ENCODE data around the gene RPLP2.

The RPLP2 gene

GRCh38 chr11:809287-810039 lies at the start of gene RPLP2:
Gene RPLP2, plus strand, starts transcription at chr11:809967. Its CDS starts 268 bp downstream, at chr11:810235.
- peak; percentile 99 for DNase-seq (ENCODE audit: low read depth, low spot score)

DNA sequence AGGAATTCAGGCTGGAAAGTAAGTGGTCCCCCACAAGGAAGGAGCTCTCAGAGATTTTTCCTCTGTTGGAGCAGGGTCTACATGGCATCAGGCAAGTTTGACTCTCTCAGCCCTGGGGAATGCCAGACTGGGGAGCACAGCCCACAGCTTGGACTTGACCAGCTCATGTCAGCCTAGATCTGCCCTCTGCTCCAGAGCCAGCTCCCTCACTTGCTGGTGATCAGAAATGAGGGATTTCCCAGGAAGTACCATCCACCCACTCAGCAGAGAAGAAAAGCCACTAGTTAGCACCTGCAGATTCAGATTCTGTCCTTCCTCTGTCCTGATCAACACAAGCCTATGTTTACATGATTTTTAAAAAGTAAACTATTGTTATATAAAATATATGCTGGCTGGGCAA lies 49.5 kb upstream of the RPLP2 start:
- DNase-seq (ENCODE audit: low read depth, low spot score), result no peak

DNA sequence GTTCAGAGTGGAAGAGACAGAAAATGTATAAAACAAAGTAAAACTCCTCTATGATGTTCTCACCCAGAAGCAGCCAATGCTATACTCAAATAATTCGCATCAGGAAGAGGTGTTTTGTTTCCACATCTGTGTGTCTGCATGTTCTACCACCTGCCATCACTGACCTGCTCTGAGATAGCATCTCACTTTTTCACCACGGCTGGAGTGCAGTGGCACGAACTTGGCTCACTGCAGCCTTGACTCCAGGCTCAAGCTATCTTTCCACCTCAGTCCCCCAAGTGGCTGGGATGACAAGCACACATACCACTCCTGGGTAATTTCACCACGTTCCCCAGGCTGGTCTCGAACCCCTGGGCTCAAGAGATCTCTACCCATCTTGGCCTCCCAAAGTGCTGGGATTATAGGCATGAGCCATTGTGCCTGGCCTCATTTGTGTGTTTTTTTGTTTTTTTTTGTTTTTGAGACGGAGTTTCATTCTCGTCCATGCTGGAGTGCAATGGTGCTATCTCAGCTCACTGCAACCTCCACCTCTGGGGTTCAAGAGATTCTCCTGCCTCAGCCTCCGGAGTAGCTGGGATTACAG lies 48.1 kb upstream of the RPLP2 start:
- no peak for DNase-seq (ENCODE audit: low read depth, low spot score)

GRCh38 chr11:762421-763072 lies 47.2 kb upstream of the RPLP2 start:
- DNase-seq (ENCODE audit: low read depth, low spot score), result peak; percentile 78

DNA sequence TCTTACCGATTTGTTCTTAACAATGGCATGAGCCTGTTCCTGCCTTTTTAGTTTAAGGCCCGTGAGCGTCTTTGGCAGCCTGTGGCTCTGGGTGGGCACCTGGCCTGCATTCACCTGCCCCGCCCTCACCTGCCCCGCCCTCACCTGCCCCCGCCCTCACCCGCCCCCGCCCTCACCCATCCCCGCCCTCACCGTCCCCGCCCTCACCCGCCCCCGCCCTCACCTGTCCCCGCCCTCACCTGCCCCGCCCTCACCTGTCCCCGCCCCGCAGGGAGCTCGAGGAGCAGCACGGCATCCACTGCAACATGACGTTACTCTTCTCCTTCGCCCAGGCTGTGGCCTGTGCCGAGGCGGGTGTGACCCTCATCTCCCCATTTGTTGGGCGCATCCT lies 46.7 kb upstream of the RPLP2 start:
- no peak for DNase-seq (ENCODE audit: low read depth, low spot score)

DNA sequence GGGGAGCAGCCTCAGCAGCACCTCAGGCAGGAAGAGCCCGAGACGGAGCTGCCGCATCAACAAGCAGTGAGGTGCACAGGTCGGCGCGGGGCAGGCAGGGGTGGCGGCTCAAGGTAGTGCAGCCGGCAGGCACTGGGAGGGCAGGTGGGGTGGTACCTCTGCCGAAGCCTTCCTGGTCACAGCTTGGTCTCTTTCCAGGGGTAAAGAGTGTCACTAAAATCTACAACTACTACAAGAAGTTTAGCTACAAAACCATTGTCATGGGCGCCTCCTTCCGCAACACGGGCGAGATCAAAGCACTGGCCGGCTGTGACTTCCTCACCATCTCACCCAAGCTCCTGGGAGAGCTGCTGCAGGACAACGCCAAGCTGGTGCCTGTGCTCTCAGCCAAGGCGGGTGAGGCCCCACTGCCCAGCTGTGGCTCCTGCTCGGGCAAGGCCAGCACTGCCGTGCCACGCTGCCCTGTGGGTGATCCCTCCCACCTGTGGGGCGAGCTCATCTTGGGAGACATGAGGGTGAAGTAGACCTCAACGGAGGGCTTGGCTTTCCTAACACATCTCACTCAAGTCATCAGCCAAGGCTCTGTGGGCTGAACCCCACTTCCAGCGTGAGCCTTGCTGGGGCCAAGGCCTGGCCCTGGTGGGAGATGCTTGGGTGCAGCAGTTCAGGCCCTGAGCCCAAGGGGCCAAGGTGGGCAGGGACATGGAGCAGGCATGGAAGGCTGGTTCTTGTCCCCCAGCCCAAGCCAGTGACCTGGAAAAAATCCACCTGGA lies 46.0 kb upstream of the RPLP2 start:
- no peak for DNase-seq (ENCODE audit: low read depth, low spot score)

DNA sequence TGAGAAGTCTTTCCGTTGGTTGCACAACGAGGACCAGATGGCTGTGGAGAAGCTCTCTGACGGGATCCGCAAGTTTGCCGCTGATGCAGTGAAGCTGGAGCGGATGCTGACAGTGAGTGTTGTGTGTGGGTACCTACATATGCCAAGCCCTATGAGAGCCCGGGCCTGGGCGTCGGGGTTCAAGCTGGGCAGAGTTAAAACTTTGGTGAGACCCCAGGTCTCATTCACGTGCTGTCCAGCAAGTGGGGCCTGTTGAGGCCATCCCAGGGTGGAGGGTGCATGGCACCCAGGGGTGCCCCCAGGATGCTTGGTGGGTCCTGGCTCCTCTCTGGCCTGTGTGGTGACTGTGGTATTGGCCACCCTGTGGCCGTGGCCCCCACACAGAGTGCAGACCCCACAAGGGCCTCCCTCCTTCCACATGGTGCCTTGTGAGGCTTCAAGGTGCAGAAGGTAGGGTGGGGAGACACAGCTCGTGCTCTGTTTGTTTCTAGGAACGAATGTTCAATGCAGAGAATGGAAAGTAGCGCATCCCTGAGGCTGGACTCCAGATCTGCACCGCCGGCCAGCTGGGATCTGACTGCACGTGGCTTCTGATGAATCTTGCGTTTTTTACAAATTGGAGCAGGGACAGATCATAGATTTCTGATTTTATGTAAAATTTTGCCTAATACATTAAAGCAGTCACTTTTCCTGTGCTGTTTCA lies 45.3 kb upstream of the RPLP2 start:
- no peak for DNase-seq (ENCODE audit: low read depth, low spot score)

DNA sequence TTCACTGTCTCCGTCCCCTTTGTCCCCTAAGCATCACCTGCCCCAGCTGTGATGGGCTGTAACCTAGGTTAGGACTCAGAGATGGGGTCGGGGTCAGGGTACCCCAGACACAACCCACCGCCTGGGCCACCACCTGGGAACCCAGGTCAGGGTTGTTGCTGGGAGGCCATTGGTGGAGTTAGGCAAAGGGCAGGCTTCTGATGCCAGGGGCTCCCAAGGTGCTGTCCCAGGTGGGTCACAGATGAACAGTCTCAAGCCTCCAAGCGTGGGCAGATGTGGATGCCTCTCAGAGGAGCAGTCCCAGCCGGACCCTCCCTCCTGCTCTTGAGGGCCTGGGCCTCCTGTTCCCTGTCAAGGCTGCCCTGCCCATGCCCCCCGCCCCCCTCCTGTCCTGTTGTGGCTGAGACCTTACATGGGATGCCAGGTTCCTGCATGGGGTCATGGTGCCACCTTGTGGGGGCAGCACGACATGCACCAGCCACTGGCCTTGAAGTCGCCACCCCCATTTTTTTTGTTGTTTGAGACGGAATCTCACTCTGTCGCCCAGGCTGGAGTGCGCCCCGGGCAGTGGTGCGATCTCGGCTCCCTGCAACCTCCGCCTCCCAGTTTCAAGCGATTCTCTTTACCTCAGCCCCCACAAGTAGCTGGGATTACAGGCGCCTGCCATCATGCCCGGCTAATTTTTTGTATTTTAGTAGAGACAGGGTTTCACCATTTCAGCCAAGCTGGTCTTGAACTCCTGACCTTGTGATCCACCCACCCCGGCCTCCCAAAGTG lies 44.6 kb upstream of the RPLP2 start:
- peak; percentile 75 for DNase-seq (ENCODE audit: low read depth, low spot score)

DNA sequence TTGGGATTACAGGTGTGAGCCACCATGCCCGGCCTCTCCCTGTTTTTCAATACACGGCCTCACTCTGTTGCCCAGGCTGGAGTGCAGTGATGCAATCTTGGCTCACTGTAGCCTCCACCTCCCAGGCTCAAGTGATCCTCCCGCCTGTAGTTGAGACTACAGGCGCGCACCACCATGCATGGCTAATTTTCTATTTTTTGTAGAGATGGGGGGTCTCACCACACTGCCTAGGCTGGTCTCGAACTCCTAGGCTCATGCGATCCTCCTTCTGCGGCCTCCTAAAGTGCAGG lies 44.0 kb upstream of the RPLP2 start:
- no peak for DNase-seq (ENCODE audit: low read depth, low spot score)

DNA sequence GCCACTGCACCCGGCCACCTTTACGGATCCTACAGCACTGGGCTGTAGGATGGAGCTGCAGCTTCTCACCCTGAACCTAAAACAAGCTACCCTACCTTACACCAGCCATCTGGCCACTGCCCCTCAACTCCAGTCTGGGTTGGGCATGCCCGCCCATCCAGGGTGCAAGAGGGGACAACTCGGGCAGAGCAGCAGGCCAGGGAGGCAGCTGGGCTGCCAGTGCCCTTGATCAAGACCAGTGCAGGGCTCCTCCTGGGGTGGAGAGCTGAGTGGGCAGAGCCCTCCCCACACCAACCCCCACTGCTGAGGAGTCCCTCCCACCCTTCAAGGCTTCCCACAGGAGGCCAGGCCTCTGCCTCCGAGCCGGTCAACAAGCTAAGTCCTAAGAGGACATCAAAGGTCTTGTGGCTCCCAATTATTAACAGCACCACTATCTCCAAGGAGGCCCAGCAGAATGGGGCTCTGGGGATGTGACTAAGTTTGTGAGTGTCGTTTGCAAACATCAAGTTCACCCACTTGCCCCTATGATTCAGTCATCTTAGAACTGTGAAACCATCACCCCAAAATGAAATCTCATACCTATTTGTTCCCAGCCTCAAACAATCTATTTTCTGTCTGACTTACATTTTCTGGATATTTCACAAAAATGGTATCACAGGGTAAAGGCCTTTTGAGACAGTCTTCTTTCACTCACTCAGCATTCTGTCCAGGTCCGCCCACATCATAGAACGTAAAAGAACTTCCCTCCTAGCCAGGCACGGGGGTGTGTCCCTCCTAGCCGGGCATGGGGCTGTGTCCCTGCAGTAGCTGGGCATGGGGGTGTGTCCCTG lies 43.4 kb upstream of the RPLP2 start:
- no peak for DNase-seq (ENCODE audit: low read depth, low spot score)

DNA sequence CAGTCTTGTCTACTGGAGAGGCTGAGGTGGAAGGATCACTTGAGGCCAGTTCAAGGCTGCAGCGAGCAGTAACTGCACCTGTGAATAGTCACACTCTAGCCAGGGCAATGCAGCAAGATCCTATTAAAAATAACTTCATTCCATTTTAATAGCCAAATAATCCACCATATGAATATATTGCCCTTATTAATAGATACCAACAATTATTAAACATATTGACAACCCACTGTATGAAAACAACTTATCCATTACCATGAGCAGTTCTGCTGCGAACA lies 42.9 kb upstream of the RPLP2 start:
- DNase-seq (ENCODE audit: low read depth, low spot score), result no peak

- no peak for DNase-seq (ENCODE audit: low read depth, low spot score)
Measured at GRCh38 chr11:767238-767637, 42.5 kb upstream of the RPLP2 start.

GRCh38 chr11:769887-770641 lies 39.7 kb upstream of the RPLP2 start:
- DNase-seq (ENCODE audit: low read depth, low spot score), result no peak

DNA sequence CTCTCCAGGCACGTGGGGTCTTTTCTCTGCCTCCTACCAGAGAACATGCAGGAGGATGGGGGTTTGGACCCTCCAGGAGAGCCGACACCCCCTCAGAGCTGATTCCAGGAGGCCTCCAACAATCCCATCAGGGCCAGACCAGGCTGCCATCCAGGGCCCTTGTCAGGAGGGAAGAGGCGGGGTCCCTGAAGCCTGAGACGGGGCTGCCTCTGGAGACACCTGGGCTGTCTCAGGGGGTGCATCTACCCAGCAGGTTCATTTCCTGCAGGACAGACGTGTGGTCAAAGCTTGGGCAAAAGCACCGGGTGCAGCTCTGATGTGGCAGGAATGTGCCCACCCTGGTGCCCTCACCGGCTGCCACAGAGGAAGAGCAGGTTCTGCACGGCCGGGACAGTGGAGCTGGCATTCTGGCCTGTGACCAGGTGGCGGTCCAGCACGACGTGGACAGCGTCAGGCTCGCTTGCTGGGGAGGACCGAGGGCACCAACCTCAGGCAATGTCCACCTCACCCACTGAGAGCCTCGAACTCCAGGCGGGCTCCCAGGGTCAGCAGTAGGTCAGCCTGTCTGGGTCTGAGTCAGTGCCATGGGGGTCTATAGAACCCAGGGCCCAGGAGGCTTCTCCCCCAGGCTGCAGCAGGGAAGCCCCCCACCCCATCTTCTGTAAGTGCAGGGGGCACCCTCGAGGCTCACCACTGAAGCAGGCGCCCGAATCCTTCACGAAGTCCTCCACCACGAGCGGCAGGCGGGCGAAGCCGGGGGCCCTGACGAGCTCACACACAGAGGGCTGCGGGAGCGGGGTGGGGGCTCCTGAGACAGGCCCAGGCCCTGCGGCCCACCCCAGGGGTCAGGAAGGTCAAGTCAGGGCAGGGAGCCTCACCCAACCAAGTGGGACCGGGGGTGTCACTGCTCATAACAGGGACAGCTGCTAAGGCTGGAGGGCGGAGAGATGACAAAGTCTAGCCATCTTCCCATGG lies 38.8 kb upstream of the RPLP2 start:
- no peak for DNase-seq (ENCODE audit: low read depth, low spot score)

- peak; percentile 1 for DNase-seq (ENCODE audit: low read depth, low spot score)
Measured at GRCh38 chr11:771617-772204, 38.1 kb upstream of the RPLP2 start.

GRCh38 chr11:772429-773390 lies 37.1 kb upstream of the RPLP2 start:
- DNase-seq (ENCODE audit: low read depth, low spot score), result peak; percentile 41

DNA sequence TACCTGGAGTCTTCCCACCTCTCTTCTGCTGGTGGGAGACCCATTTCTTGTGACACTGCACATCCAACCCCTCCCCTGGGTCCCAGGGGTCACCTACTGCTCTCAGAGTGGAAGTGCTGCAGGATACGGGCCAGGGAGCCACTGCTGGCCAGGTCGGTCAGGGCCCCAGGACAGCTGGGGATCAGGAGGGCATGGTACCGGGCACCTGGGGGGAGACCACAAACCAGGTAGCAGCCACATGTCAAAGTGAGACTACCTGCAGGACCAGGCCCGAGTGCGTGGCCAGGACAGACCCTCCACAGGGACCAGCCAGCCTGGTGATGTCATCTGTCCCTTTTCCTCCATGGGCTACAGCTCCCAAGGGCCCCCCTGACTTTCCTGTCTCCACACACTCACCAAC lies 36.3 kb upstream of the RPLP2 start:
- DNase-seq (ENCODE audit: low read depth, low spot score), result peak; percentile 0

Measured in astrocyte of the hippocampus (primary cell).